Heart left ventricle (tissue), 16 donors: ENCODE data around the gene HDAC4. TPM values are rescaled to one million over a fixed set of nuclear protein-coding genes. Genes with fewer than 3 reads are reported as not detected.

Experiments used
- ATAC-seq, 4 donors: fragments of 200-7000 bp; cut with Tn5 transposase; one replicate each; pipeline ENCODE4 v1.9.1; 2020 to 2022; ENCODE audit warnings: moderate library complexity in 4 of 4, mild to moderate bottlenecking in 3 of 4, moderate number of reproducible peaks in 1 of 4
- DNase-seq, 5 donors: peaks; one replicate each; pipeline ENCODE4 v3.0.0-alpha.2; 2020
- H3K27ac ChIP-seq, 12 donors: fragments of 200-600 bp; sonication (generic) in 4 of 12; one replicate each; pipeline versions ENCODE4 v1.5.0 to v1.8.0; 2016 to 2022; ENCODE audit warnings: mild to moderate bottlenecking in 2 of 12
- H3K27me3 ChIP-seq, 9 donors: fragments of 200-600 bp; sonication (generic) in 2 of 9; one replicate each; pipeline versions ENCODE4 v1.5.1 to v1.8.0; 2016 to 2022; ENCODE audit warnings: mild to moderate bottlenecking in 3 of 9
- H3K36me3 ChIP-seq, 9 donors: fragments of 200-600 bp; sonication (generic) in 2 of 9; one replicate each; pipeline versions ENCODE4 v1.5.0 to v1.8.0; 2018 to 2022; ENCODE audit warnings: mild to moderate bottlenecking in 2 of 9
- H3K4me1 ChIP-seq, 12 donors: fragments of 200-600 bp; sonication (generic) in 4 of 12; one replicate each; pipeline versions ENCODE4 v1.5.0 to v1.8.0; 2016 to 2022; ENCODE audit warnings: mild to moderate bottlenecking in 3 of 12
- H3K4me3 ChIP-seq, 12 donors: fragments of 200-600 bp; sonication (generic) in 4 of 12; one replicate each; pipeline versions ENCODE4 v1.5.0 to v1.8.0; 2017 to 2022; ENCODE audit warnings: mild to moderate bottlenecking in 9 of 12, moderate library complexity in 4 of 12
- H3K9me3 ChIP-seq, 12 donors: fragments of 200-600 bp; sonication (generic) in 4 of 12; one replicate each; pipeline versions ENCODE4 v1.5.0 to v1.8.0; 2016 to 2022; ENCODE audit warnings: mild to moderate bottlenecking in 1 of 12
- POLR2A ChIP-seq, 2 donors: fragments of 450-650 bp; IDR thresholded peaks; one replicate each; pipeline ENCODE4 v1.6.1; 2017; ENCODE audit warnings: antibody characterized with exemption in 2 of 2, mild to moderate bottlenecking in 2 of 2, moderate library complexity in 2 of 2
- WGBS, 4 donors: extraction: QIAGEN DNeasy Blood & Tissue Kit in 2 of 4; methylation state at CpG; one replicate each; pipeline versions ENCODE4 v1.1.5 to v1.1.7; 2013 to 2018; 5-methylcytosine and 5-hydroxymethylcytosine counted together
- intact Hi-C, 10 donors: fragments of 100-400 bp; cut with DNase I; formaldehyde crosslinking; loops; one replicate each; pipeline versions ENCODE4 v1.11.1 to v1.14.2; 2022
- polyA plus RNA-seq, 2 donors: library from polyadenylated mRNA; stranded (reverse); fragments of 200-250 nt; gene quantifications; one replicate each; pipeline ENCODE4 v1.2.3, GENCODE V29; 2013
- total RNA-seq, 9 donors: library from RNA; depleted of rRNA in 2 of 9; stranded (reverse); fragments of >200 nt in 2 of 9; fragmentation: NEBNext Ultra II Directional in 3 of 9; extraction: Animal tissue kit (Norgen Biotek cat#: 25700) in 3 of 9; gene quantifications; one replicate each; pipeline versions ENCODE4 v1.1.0 to v1.2.4, GENCODE V29; 2016 to 2023
- TF ChIP-seq, protein P1 (sequence below), 12 donors: fragments of 200-600 bp; sonication (generic) in 4 of 12; IDR thresholded peaks; one replicate each; pipeline versions ENCODE4 v1.5.0 to v1.8.0; 2018 to 2022; ENCODE audit warnings: antibody characterized with exemption in 12 of 12, mild to moderate bottlenecking in 5 of 12
- donor health status: ischemic (EF 13 %, LVEDD 7.1; RV severe dilation, severe dysfunction).
- donor health status: healthy with polysubstance abuse.
- donor health status: DM: no; HTN: yes; CAD: no.
- donor health status: DM: no; HTN: no; CAD: no.
- donor health status: ischemic (EF 25% LVEDD 6.9; RV normal size, moderate dysfunction).
- donor health status: ischemic (EF 25% LVEDD 5.7; RV mildly dilated, moderate dysfunction).
- donor health status: healthy.
- donor health status: DM: yes; HTN: yes; CAD: no.
- donor health status: ischemic (EF 35%, LVEDD 5.7; RV mildly dilated, moderate dysfunction).
- donor health status: nonischemic (EF 11% LVEDD 7.7; RV severe dilation, severe dysfunction).
- donor health status: DM: yes; HTN: yes; CAD: no.
- donor health status: PGD.
- donor health status: ischemic (EF 29% LVEDD 5.4; RV normal size, mild dysfunction).
- donor health status: nonischemic (EF 23%, LVEDD 6.1; RV moderate dilation, normal function).

Gene HDAC4
- total and polyA plus RNA-seq, 11 donors = 13.9 to 37.6 (median 27.5) TPM

DNA sequence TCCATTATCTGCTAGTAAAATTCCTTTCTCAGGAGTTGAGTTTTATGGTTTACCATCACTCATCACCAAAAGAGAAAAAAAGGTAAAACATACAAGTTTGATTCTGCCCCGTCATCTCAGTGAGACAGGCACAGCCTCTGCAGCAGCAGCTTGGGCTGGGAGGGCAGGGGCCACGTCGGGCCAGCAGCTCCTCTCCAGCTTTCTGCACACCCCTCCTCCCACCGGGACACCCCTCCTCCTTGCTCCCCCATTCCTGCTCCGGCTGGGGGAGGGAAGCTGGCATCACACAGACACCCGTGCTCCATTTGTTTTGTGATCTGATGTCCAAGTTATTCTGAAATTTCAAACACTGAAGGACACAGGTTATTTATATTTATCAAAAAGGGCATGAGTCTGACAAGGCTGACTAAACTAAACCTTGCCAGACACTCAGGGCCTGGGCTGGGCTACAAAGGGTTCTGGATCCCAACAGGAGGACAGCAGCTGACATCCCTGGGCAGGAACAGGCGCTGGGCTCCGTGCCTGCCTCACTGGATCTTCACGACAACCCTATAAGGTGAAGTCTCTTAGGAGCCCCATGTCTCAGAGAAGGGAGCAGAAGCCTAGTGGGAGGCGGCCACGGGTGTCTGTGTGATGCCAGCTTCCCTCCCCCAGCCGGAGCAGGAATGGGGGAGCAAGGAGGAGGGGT, 71.4 kb downstream of the HDAC4 start:
- H3K4me3 ChIP-seq = peak overlapping the region in 1 of 12 donors; percentile 3

DNA sequence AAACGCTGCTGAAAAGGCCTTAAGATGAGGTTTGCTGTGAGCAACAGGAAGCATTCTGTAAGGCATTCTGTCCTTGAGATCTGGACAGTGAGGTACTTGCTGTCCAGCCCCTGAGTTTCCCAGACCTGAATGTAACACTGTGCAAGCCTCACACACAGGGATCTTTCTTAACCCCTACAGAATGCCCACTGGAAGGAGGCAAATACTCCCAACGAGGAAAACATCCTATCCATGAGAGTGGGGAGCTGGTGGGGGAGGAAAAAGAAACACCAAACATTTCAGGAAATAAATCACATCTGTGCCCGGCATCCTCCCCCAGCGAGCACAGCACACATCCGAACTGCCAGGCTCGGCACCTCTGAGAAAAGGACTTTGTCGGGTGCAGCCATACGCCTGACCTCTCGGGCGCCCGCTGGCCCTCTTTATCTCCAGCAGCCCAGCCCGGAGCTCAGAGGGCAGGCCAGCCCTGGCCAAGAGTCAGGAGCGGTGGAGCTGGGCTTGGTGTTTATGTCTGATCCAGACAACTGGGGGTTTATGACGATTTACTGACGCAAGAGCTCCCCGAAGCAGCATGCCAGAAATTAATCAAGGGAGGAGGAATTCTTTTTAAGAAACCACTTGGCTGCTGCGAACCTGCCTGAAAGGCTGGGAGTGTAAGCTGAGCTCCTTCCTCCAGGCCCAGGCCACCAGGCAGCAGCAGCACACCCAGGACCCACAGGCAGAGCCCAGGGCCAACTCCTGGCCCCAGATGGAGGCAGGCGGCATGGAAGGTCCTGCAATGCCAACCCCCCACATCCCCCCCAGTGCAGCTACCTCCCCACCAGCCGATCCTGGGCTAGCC, 72.2 kb downstream of the HDAC4 start:
- no peaks in the 10 kb centered on the region for H3K9me3 ChIP-seq
- intact Hi-C loops = loop anchor here in 5 of 10 donors (2.0 to 10.0 kb wide), 4 partner anchors 66 to 91 kb away; partner anchors contain the start of gene HDAC4 (in 2 of the 5)
- peak overlapping the region in 1 of 12 donors; percentile 1 for H3K4me3 ChIP-seq
- ATAC-seq (peak; percentile 77 to 85 (median 83)), DNase-seq (peak; percentile 74 to 92 (median 88))
- no peaks in the 10 kb centered on the region for H3K27me3 ChIP-seq
- H3K36me3 ChIP-seq = no peaks in the 10 kb centered on the region
- 20 to 24% (median 21%) methylated on average over 18 to 19 of the region's 19 CpGs for WGBS, 4 donors
- TF ChIP-seq, protein P1, sequence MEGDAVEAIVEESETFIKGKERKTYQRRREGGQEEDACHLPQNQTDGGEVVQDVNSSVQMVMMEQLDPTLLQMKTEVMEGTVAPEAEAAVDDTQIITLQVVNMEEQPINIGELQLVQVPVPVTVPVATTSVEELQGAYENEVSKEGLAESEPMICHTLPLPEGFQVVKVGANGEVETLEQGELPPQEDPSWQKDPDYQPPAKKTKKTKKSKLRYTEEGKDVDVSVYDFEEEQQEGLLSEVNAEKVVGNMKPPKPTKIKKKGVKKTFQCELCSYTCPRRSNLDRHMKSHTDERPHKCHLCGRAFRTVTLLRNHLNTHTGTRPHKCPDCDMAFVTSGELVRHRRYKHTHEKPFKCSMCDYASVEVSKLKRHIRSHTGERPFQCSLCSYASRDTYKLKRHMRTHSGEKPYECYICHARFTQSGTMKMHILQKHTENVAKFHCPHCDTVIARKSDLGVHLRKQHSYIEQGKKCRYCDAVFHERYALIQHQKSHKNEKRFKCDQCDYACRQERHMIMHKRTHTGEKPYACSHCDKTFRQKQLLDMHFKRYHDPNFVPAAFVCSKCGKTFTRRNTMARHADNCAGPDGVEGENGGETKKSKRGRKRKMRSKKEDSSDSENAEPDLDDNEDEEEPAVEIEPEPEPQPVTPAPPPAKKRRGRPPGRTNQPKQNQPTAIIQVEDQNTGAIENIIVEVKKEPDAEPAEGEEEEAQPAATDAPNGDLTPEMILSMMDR (IDR thresholded peaks at IDR 0.05) = peak in 3 of 12 donors; percentile 7 to 30 (median 15)
- peak in 1 of 2 donors; percentile 55 for TF ChIP-seq POLR2A (IDR thresholded peaks at IDR 0.05)
- peak overlapping the region; percentile 80 to 99 (median 92) for H3K27ac ChIP-seq
- peaks cover 0 to 71% (median 48%) of the 10 kb centered on the region in 12 donors for H3K4me1 ChIP-seq

More for the DNA sequence above, 71.4 kb downstream of the HDAC4 start:
- H3K36me3 ChIP-seq = no peaks in the 10 kb centered on the region
- H3K4me1 ChIP-seq = peaks cover 0 to 71% (median 48%) of the 10 kb centered on the region in 12 donors
- intact Hi-C loops = loop anchor here in 5 of 10 donors (2.0 to 10.0 kb wide), 4 partner anchors 65 to 92 kb away; partner anchors contain the start of gene HDAC4 (in 2 of the 5)
- whole genome bisulfite sequencing, 4 donors = 41 to 53% (median 50%) methylated on average over 12 of the region's 12 CpGs
- ATAC-seq = peak; percentile 82 to 87 (median 86)
- DNase-seq = peak; percentile 80 to 91 (median 81)
- TF ChIP-seq POLR2A (IDR thresholded peaks at IDR 0.05) = no peak
- TF ChIP-seq, protein P1 (IDR thresholded peaks at IDR 0.05) = no peak
- no peaks in the 10 kb centered on the region for H3K9me3 ChIP-seq
- peak overlapping the region; percentile 80 to 99 (median 92) for H3K27ac ChIP-seq
- H3K27me3 ChIP-seq = no peaks in the 10 kb centered on the region

DNA sequence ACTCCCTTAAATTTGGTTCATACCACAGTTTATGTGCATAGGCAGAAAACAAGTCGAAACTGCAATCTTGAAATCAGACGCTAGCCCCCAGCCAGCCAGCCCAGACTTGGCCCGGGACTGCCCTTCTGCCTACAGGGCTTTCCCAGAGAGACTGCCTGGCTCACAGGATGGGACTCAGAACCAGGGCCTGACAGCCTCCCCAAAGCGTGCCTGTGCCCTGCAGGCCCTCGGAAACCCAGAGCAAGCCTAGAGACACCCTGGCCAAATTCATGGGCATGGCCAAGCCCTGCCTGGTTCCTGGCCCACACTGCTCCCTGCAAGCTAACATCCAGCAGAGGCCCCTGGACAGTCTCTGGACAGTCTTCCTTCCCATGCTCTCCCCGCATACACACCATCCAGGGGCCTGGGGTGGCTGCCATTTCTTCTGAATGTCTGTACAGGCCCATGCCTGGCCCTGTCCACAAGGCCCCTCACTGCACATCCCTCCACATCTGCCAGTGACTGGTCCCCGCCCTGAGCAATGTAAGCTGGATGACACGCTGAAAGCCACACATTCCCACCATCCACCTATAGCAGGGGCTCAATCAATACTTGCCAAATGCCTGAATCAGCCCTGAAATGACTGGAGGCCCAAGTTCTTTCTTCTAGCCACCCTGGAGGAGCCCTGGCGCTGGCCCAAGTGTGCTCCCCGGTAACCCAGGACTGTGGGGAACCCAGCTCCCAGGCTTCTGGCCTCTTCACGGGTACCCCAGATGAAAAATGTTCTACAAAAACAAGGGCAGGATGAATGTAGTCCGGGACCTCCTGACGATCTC, 73.1 kb downstream of the HDAC4 start:
- ATAC-seq = no peak
- H3K27ac ChIP-seq = peak overlapping the region; percentile 80 to 99 (median 92)
- TF ChIP-seq, protein P1 (IDR thresholded peaks at IDR 0.05) = no peak
- TF ChIP-seq POLR2A (IDR thresholded peaks at IDR 0.05) = no peak
- 72 to 75% (median 73%) methylated on average over 11 to 13 of the region's 13 CpGs for WGBS, 4 donors
- H3K4me1 ChIP-seq = peaks cover 0 to 71% (median 53%) of the 10 kb centered on the region in 12 donors
- DNase-seq = peak in 1 of 5 donors; percentile 25
- H3K4me3 ChIP-seq = no peak overlapping the region
- no peaks in the 10 kb centered on the region for H3K9me3 ChIP-seq
- H3K27me3 ChIP-seq = no peaks in the 10 kb centered on the region
- intact Hi-C loops = loop anchor here in 5 of 10 donors (2.0 to 10.0 kb wide), 4 partner anchors 67 to 90 kb away; partner anchors contain the start of gene HDAC4 (in 2 of the 5)
- no peaks in the 10 kb centered on the region for H3K36me3 ChIP-seq
